H1 (cell line): ENCODE measurements around the gene ADSS1. TPM values are rescaled to one million over a fixed set of nuclear protein-coding genes. Genes with fewer than 3 reads are reported as not detected.

Source experiments
- CTCF ChIA-PET: fragments of 300-600 bp; sonication (Branson Sonifier 250); formaldehyde crosslinking; loops from one replicate; lab custom pipeline; 2021; ENCODE audit not compliant: partially characterized antibody; lab: Charles Lee
- POLR2A ChIA-PET: fragments of 300-600 bp; sonication (Branson Sonifier 250); formaldehyde crosslinking; loops from one replicate; lab custom pipeline; 2021; ENCODE audit warnings: inconsistent platforms; ENCODE audit not compliant: partially characterized antibody; lab: Charles Lee
- DNase-seq, 2 experiments: peaks; one replicate each; pipeline versions ENCODE4 v3.0.0 to v3.0.0-alpha.2; 2010 to 2022; ENCODE audit warnings: low spot score in 2 of 2, low read depth in 1 of 2, mixed read lengths in 1 of 2
- FAIRE-seq: peaks from 2 replicates; lab custom pipeline; 2011; peaks lifted over from hg19 to GRCh38; lab: Jason Lieb, UNC
- H2AFZ ChIP-seq: 2 replicates; pipeline ENCODE4 v1.8.1; 2012; ENCODE audit warnings: low read length, inconsistent platforms
- H2AK5ac ChIP-seq: 2 replicates; pipeline ENCODE4 v1.6.1; 2013; ENCODE audit warnings: low read depth, low read length
- H2BK120ac ChIP-seq: replicated peaks from 2 replicates; pipeline ENCODE3; 2013; ENCODE audit warnings: low read depth, low read length, inconsistent platforms
- H2BK12ac ChIP-seq: 2 replicates; pipeline ENCODE4 v1.6.1; 2013; ENCODE audit warnings: low read depth, low read length
- H2BK15ac ChIP-seq: 2 replicates; pipeline ENCODE4 v1.6.1; 2013; ENCODE audit warnings: low read length
- H2BK20ac ChIP-seq: 2 replicates; pipeline ENCODE4 v1.6.1; 2013; ENCODE audit warnings: low read length
- H2BK5ac ChIP-seq: 2 replicates; pipeline ENCODE4 v1.6.1; 2013; ENCODE audit warnings: low read depth, low read length
- H3K14ac ChIP-seq: 2 replicates; pipeline ENCODE4 v1.6.1; 2013; ENCODE audit warnings: inconsistent platforms; ENCODE audit not compliant: insufficient read length
- H3K18ac ChIP-seq: 2 replicates; pipeline ENCODE4 v1.6.1; 2013; ENCODE audit warnings: low read length; ENCODE audit errors: extremely low read depth
- H3K23ac ChIP-seq: 2 replicates; pipeline ENCODE4 v1.6.1; 2013; ENCODE audit warnings: inconsistent platforms; ENCODE audit not compliant: insufficient read length
- H3K23me2 ChIP-seq: 2 replicates; pipeline ENCODE4 v1.6.1; 2013; ENCODE audit warnings: low read depth, low read length
- H3K27ac ChIP-seq: 2 replicates; pipeline ENCODE4 v1.6.1; 2011; ENCODE audit warnings: low read depth, low read length, inconsistent platforms
- H3K27me3 ChIP-seq, 4 experiments: replicated peaks in 1 of 4; 1 replicate in 1 of 4; 2 replicates in 3 of 4; pipeline versions ENCODE4 v1.6.1 to v1.8.1; 2011 to 2013; ENCODE audit warnings: low read length in 3 of 4, mild to moderate bottlenecking in 3 of 4, inconsistent platforms in 2 of 4, mixed read lengths in 2 of 4, moderate library complexity in 1 of 4; ENCODE audit not compliant: control insufficient read depth in 3 of 4, insufficient read depth in 3 of 4; ENCODE audit errors: extremely low read depth in 1 of 4
- H3K36me3 ChIP-seq, 4 experiments: 2 replicates each; pipeline versions ENCODE4 v1.6.1 to v1.8.1; 2011 to 2013; ENCODE audit warnings: mild to moderate bottlenecking in 4 of 4, low read length in 3 of 4, moderate library complexity in 2 of 4, control low read depth in 1 of 4, inconsistent platforms in 1 of 4; ENCODE audit not compliant: insufficient read depth in 4 of 4, control insufficient read depth in 2 of 4
- H3K4ac ChIP-seq: replicated peaks from 2 replicates; pipeline ENCODE3; 2013; ENCODE audit warnings: low read length, low read depth, mixed read lengths, inconsistent platforms; ENCODE audit not compliant: insufficient read length
- H3K4me1 ChIP-seq, 4 experiments: replicated peaks in 1 of 4; 1 replicate in 1 of 4; 2 replicates in 3 of 4; pipeline versions ENCODE4 v1.6.1 to v1.8.1; 2011 to 2013; ENCODE audit warnings: low read length in 3 of 4, inconsistent platforms in 2 of 4, mixed read lengths in 1 of 4; ENCODE audit not compliant: insufficient read depth in 4 of 4, control insufficient read depth in 3 of 4
- H3K4me2 ChIP-seq, 2 experiments: 2 replicates each; pipeline versions ENCODE4 v1.6.1 to v1.8.1; 2011 to 2013; ENCODE audit warnings: low read depth in 2 of 2, low read length in 2 of 2, control low read depth in 1 of 2, inconsistent platforms in 1 of 2, mild to moderate bottlenecking in 1 of 2; ENCODE audit not compliant: insufficient read depth in 1 of 2
- H3K4me3 ChIP-seq, 4 experiments: fragments of 200-600, 300-600 bp in 1 of 4; sonication (generic), shearing (Covaris generic), sonication (Bioruptor Twin) in 1 of 4; 2 replicates each; pipeline versions ENCODE4 v1.5.1 to v1.8.1; 2011 to 2016; ENCODE audit warnings: low read length in 4 of 4, low read depth in 3 of 4, control low read depth in 2 of 4, inconsistent platforms in 2 of 4, mild to moderate bottlenecking in 2 of 4, mixed read lengths in 1 of 4, moderate library complexity in 1 of 4; ENCODE audit not compliant: insufficient read depth in 2 of 4; ENCODE audit errors: extremely low read depth in 1 of 4
- H3K56ac ChIP-seq: replicated peaks from 2 replicates; pipeline ENCODE3; 2013; ENCODE audit warnings: low read depth, mild to moderate bottlenecking, mixed read lengths, low read length, inconsistent platforms; ENCODE audit not compliant: insufficient read length
- H3K79me1 ChIP-seq: 2 replicates; pipeline ENCODE4 v1.6.1; 2013; ENCODE audit warnings: low read depth, low read length, control low read depth
- H3K79me2 ChIP-seq, 2 experiments: 2 replicates each; pipeline versions ENCODE4 v1.6.1 to v1.8.1; 2012 to 2013; ENCODE audit warnings: low read length in 2 of 2, mild to moderate bottlenecking in 2 of 2, inconsistent platforms in 1 of 2; ENCODE audit not compliant: insufficient read depth in 2 of 2, control insufficient read depth in 1 of 2
- H3K9ac ChIP-seq, 4 experiments: replicated peaks in 1 of 4; 1 replicate in 1 of 4; 2 replicates in 3 of 4; pipeline versions ENCODE4 v1.6.1 to v1.8.1; 2011 to 2013; ENCODE audit warnings: low read depth in 3 of 4, low read length in 3 of 4, control low read depth in 2 of 4, mild to moderate bottlenecking in 2 of 4, moderate library complexity in 2 of 4, inconsistent platforms in 1 of 4; ENCODE audit errors: extremely low read depth in 1 of 4
- H3K9me3 ChIP-seq, 2 experiments: 2 replicates each; pipeline versions ENCODE4 v1.6.1 to v1.8.1; 2012 to 2013; ENCODE audit warnings: mild to moderate bottlenecking in 2 of 2, moderate library complexity in 2 of 2, control low read depth in 1 of 2, inconsistent platforms in 1 of 2, low read depth in 1 of 2, low read length in 1 of 2, mixed read lengths in 1 of 2; ENCODE audit not compliant: insufficient read depth in 2 of 2
- H4K20me1 ChIP-seq, 2 experiments: replicated peaks in 1 of 2; 2 replicates each; pipeline versions ENCODE3 to v1.8.1; 2011 to 2013; ENCODE audit warnings: inconsistent platforms in 2 of 2, low read length in 2 of 2, mild to moderate bottlenecking in 1 of 2; ENCODE audit not compliant: insufficient read depth in 2 of 2, control insufficient read depth in 1 of 2
- H4K5ac ChIP-seq: 2 replicates; pipeline ENCODE4 v1.6.1; 2013; ENCODE audit warnings: low read length, low read depth, mixed read lengths, inconsistent platforms; ENCODE audit not compliant: insufficient read length
- H4K8ac ChIP-seq: 2 replicates; pipeline ENCODE4 v1.8.0; 2013; ENCODE audit warnings: mild to moderate bottlenecking, moderate library complexity, low read length, inconsistent platforms; ENCODE audit not compliant: insufficient read depth; ENCODE audit errors: extremely low read depth
- H4K91ac ChIP-seq: replicated peaks from 2 replicates; pipeline ENCODE3; 2013; ENCODE audit warnings: low read length, mixed read lengths, inconsistent platforms; ENCODE audit not compliant: insufficient read length
- CBX5 ChIP-seq: fragments of 300-800, 300-1000 bp; sonication (generic); IDR thresholded peaks from 2 replicates; pipeline ENCODE4 v1.7.1; 2016; ENCODE audit warnings: antibody characterized with exemption, low read length, low read depth
- CHD2 ChIP-seq: IDR thresholded peaks from 2 replicates; pipeline ENCODE4 v1.6.1; 2012; ENCODE audit warnings: low read length, improper control_type of control experiment
- CREB1 ChIP-seq: IDR thresholded peaks from 2 replicates; pipeline ENCODE4 v1.6.1; 2012; ENCODE audit warnings: inconsistent platforms
- GABPA ChIP-seq: IDR thresholded peaks from 2 replicates; pipeline ENCODE4 v1.6.1; 2011; ENCODE audit warnings: mild to moderate bottlenecking, low read length, moderate library complexity, borderline replicate concordance; ENCODE audit not compliant: insufficient read depth
- JUN ChIP-seq: IDR thresholded peaks from 2 replicates; pipeline ENCODE4 v1.6.1; 2011; ENCODE audit warnings: low read depth, mild to moderate bottlenecking, improper control_type of control experiment, low read length
- KDM1A ChIP-seq: fragments of 200-600, 300-600 bp; sonication (generic); IDR thresholded peaks from 2 replicates; pipeline ENCODE4 v1.7.1; 2016; ENCODE audit warnings: mild to moderate bottlenecking, low read length, borderline replicate concordance
- RAD21 ChIP-seq, 2 experiments: IDR thresholded peaks in 1 of 2; conservative IDR thresholded peaks in 1 of 2; 2 replicates each; pipeline ENCODE4 v1.6.1; 2011; ENCODE audit warnings: low read depth in 2 of 2, low read length in 2 of 2, improper control_type of control experiment in 1 of 2, inconsistent platforms in 1 of 2, mild to moderate bottlenecking in 1 of 2, moderate library complexity in 1 of 2
- RBBP5 ChIP-seq: IDR thresholded peaks from 2 replicates; pipeline ENCODE4 v1.7.1; 2012; ENCODE audit warnings: low read depth, mild to moderate bottlenecking, inconsistent platforms, low read length, moderate library complexity, borderline replicate concordance
- SP2 ChIP-seq: IDR thresholded peaks from 2 replicates; pipeline ENCODE4 v1.6.1; 2012; ENCODE audit warnings: mild to moderate bottlenecking, low read length, inconsistent platforms
- SP4 ChIP-seq: IDR thresholded peaks from 2 replicates; pipeline ENCODE4 v1.6.1; 2012; ENCODE audit warnings: low read length, inconsistent platforms
- TEAD4 ChIP-seq: IDR thresholded peaks from 2 replicates; pipeline ENCODE4 v1.6.1; 2012; ENCODE audit warnings: low read depth, low read length, inconsistent platforms, mixed read lengths
- WGBS, 2 experiments: shearing (Covaris generic) in 1 of 2; methylation state at CpG; one replicate each; pipeline versions ENCODE4 v1.1.6 to v1.1.7; 2013 to 2015; ENCODE audit warnings: low lambda C conversion rate in 2 of 2, mixed read lengths in 2 of 2, inconsistent platforms in 1 of 2, low coverage in 1 of 2, missing lambda C conversion rate in 1 of 2; ENCODE audit not compliant: insufficient replicate concordance in 2 of 2, insufficient coverage in 1 of 2, insufficient read length in 1 of 2; ENCODE audit errors: extremely low coverage in 1 of 2, missing lambda C conversion rate in 1 of 2; 5-methylcytosine and 5-hydroxymethylcytosine counted together
- polyA plus RNA-seq, 7 experiments: library from polyadenylated mRNA; depleted of rRNA in 3 of 7; stranded (reverse) in 5 of 7; unstranded in 2 of 7; fragments of >200 nt in 5 of 7; fragments of 200-250 nt in 2 of 7; gene quantifications; 1 replicate in 5 of 7; 2 replicates in 1 of 7; 4 replicates in 1 of 7; pipeline versions ENCODE4 v1.2.1 to v1.2.3, GENCODE V29; 2011 to 2013; ENCODE audit warnings: missing spikeins in 2 of 7, mixed read lengths in 2 of 7
- total RNA-seq: library from RNA; stranded (reverse); fragmentation: NEBNext Ultra II Directional; extraction: Animal tissue kit (Norgen Biotek cat#: 25700); gene quantifications from 2 replicates; pipeline ENCODE4 v1.2.1, GENCODE V29; 2021
- TF ChIP-seq, protein P1 (sequence below): IDR thresholded peaks from 2 replicates; pipeline ENCODE4 v1.6.1; 2012; ENCODE audit warnings: low read length, inconsistent platforms

ADSS1 gene
- total and polyA plus RNA-seq, 2 of the 8 experiments (the other 6 are each of a cell fraction or from before 2014, with no cell fraction given), result 7.1 to 7.9 TPM

DNA sequence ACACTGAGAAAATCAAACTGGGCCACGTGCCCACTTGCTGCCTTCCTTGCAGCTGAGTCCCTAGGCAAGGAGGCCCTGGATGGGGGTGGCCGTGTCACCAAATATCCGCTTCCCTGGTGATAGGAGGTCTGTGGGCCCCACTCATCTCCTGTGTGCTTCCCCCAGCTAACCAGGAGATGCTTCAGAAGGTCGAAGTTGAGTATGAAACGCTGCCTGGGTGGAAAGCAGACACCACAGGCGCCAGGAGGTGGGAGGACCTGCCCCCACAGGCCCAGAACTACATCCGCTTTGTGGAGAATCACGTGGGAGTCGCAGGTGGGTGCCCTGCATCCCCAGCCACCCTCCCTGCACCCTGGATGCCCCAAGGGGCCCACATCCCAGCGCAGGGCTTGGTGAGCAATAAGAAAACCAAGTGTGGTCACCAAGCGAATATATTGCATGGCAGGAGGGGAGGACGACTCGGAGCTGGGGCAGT is 22.1 kb downstream of the ADSS1 start:
- CTCF ChIA-PET, result interaction anchor here (4.3 kb wide), 1 partner anchor 14 kb away, joined by 18 read pairs; no protein-coding TSS in a partner anchor
- H3K9ac ChIP-seq, result no peak overlapping the region
- H4K5ac ChIP-seq, result no peak overlapping the region
- H3K4ac ChIP-seq, result no peak overlapping the region
- H4K91ac ChIP-seq, result no peak overlapping the region
- H2BK12ac ChIP-seq, result no peak overlapping the region
- H3K79me2 ChIP-seq, result no peaks in the 10 kb centered on the region
- FAIRE-seq (no peak), DNase-seq (no peak)
- H2BK20ac ChIP-seq, result no peak overlapping the region
- peaks cover 5 to 14% of the 10 kb centered on the region in 2 experiments; a peak in 3 of 4 replicates for H3K9me3 ChIP-seq
- POLR2A ChIA-PET, result interaction anchor here (1.5 to 1.9 kb wide), 3 partner anchors 11 to 21 kb away, joined by 4 to 6 read pairs (median 5); no protein-coding TSS in a partner anchor
- H3K27ac ChIP-seq, result no peak overlapping the region
- H4K20me1 ChIP-seq, result peaks cover 0 to 3% of the 10 kb centered on the region in 2 experiments
- H3K4me2 ChIP-seq, result no peak overlapping the region
- no peak overlapping the region for H2BK15ac ChIP-seq
- H2BK120ac ChIP-seq, result no peak overlapping the region
- no peak overlapping the region for H2BK5ac ChIP-seq
- no peak overlapping the region for H3K23ac ChIP-seq
- H3K79me1 ChIP-seq, result no peaks in the 10 kb centered on the region
- H2AFZ ChIP-seq, result no peak overlapping the region
- H3K56ac ChIP-seq, result no peak overlapping the region
- no peak overlapping the region; the same call in 1 of the 2 replicates for H4K8ac ChIP-seq
- WGBS, 2 experiments, result 93% methylated on average over 13 of the region's 13 CpGs; no CpG with 5 or more reads in 1 of the 2 experiments
- H3K36me3 ChIP-seq, result no peaks in the 10 kb centered on the region
- no peak overlapping the region for H2AK5ac ChIP-seq
- H3K27me3 ChIP-seq, result peaks cover 0 to 2% (median 0%) of the 10 kb centered on the region in 4 experiments; a peak in 1 of 7 replicates
- no peak overlapping the region for H3K14ac ChIP-seq
- no peak overlapping the region for H3K4me3 ChIP-seq
- H3K18ac ChIP-seq, result no peak overlapping the region
- H3K23me2 ChIP-seq, result no peaks in the 10 kb centered on the region
- peaks cover 0 to 4% (median under 1%) of the 10 kb centered on the region in 4 experiments; a peak in 2 of 7 replicates for H3K4me1 ChIP-seq
- no peak for TF ChIP-seq SP4
- TF ChIP-seq RAD21 (IDR thresholded peaks at IDR 0.05 in 1 of 2, conservative IDR thresholded peaks at IDR 0.05 in 1 of 2; ENCODE audit: low read depth in 2 of 2, low read length in 2 of 2), result no peak
- TF ChIP-seq KDM1A, result no peak
- TF ChIP-seq RBBP5, result no peak
- TF ChIP-seq SP2, result no peak
- no peak for TF ChIP-seq TEAD4
- TF ChIP-seq, protein P1, sequence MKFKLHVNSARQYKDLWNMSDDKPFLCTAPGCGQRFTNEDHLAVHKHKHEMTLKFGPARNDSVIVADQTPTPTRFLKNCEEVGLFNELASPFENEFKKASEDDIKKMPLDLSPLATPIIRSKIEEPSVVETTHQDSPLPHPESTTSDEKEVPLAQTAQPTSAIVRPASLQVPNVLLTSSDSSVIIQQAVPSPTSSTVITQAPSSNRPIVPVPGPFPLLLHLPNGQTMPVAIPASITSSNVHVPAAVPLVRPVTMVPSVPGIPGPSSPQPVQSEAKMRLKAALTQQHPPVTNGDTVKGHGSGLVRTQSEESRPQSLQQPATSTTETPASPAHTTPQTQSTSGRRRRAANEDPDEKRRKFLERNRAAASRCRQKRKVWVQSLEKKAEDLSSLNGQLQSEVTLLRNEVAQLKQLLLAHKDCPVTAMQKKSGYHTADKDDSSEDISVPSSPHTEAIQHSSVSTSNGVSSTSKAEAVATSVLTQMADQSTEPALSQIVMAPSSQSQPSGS, result no peak
- TF ChIP-seq JUN, result no peak
- TF ChIP-seq CBX5, result no peak
- no peak for TF ChIP-seq CHD2
- TF ChIP-seq CREB1, result no peak
- TF ChIP-seq GABPA, result no peak
